GM12878 (cell line): ENCODE measurements around the gene ENTPD5. TPM values are rescaled to one million over a fixed set of nuclear protein-coding genes. Genes with fewer than 3 reads are reported as not detected.

Experiments used
- ATAC-seq: fragments of 200-7000 bp; cut with Tn5 transposase; 3 replicates; pipeline ENCODE4 v1.9.1; 2020; ENCODE audit warnings: mild to moderate bottlenecking, moderate library complexity
- BruUV-seq: library from RNA; stranded (reverse); fragments of 400-500 nt; replicated peaks from 2 replicates; lab custom pipeline; 2021; lab: Mats Ljungman, UMichigan
- CTCF ChIA-PET: fragments of 300-600 bp; sonication (Branson Sonifier 250); formaldehyde crosslinking; extraction: SDS; loops from one replicate; lab custom pipeline; 2021; ENCODE audit warnings: inconsistent platforms; lab: Yijun Ruan, JAX
- POLR2A ChIA-PET: fragments of 350-600 bp; formaldehyde crosslinking; extraction: SDS; loops from one replicate; lab custom pipeline; 2021; ENCODE audit warnings: inconsistent platforms; lab: Charles Lee
- RAD21 ChIA-PET: fragments of 300-600 bp; sonication (Branson Sonifier 250); formaldehyde crosslinking; loops from one replicate; lab custom pipeline; 2023; ENCODE audit warnings: antibody characterized with exemption; ENCODE audit not compliant: unreplicated experiment; lab: Charles Lee
- SMC1A ChIA-PET: fragments of 300-600 bp; sonication (Branson Sonifier 250); formaldehyde crosslinking; loops from one replicate; lab custom pipeline; 2023; ENCODE audit not compliant: unreplicated experiment, uncharacterized antibody; lab: Charles Lee
- DNase-seq: peaks from one replicate; pipeline ENCODE4 v3.0.0-alpha.2; 2011; ENCODE audit warnings: low read depth, low spot score
- FAIRE-seq: peaks from 3 replicates; lab custom pipeline; 2011; peaks lifted over from hg19 to GRCh38; lab: Jason Lieb, UNC
- H2AFZ ChIP-seq: 2 replicates; pipeline ENCODE4 v1.6.0; 2011; ENCODE audit warnings: low read depth, low read length, control low read depth; ENCODE audit not compliant: control insufficient read depth
- H3K27ac ChIP-seq: 2 replicates; pipeline ENCODE4 v1.5.1; 2011; ENCODE audit warnings: control low read depth; ENCODE audit not compliant: control insufficient read depth, insufficient read depth
- H3K27me3 ChIP-seq, 2 experiments: replicated peaks in 1 of 2; 2 replicates each; pipeline versions ENCODE4 v1.6.0 to v1.6.1; 2011; ENCODE audit warnings: low read length in 1 of 2; ENCODE audit not compliant: control insufficient read depth in 2 of 2, insufficient read depth in 2 of 2
- H3K36me3 ChIP-seq, 2 experiments: 2 replicates each; pipeline ENCODE4 v1.5.1; 2011; ENCODE audit warnings: low read length in 1 of 2; ENCODE audit not compliant: control insufficient read depth in 2 of 2, insufficient read depth in 2 of 2
- H3K4me1 ChIP-seq: 2 replicates; pipeline ENCODE4 v1.6.1; 2011; ENCODE audit warnings: mild to moderate bottlenecking, low read length, moderate library complexity, mixed read lengths; ENCODE audit not compliant: control insufficient read depth, insufficient read depth
- H3K4me2 ChIP-seq: 2 replicates; pipeline ENCODE4 v1.6.0; 2011; ENCODE audit warnings: control low read depth; ENCODE audit not compliant: control insufficient read depth, insufficient read depth
- H3K4me3 ChIP-seq: fragments of 200-600 bp; sonication (generic); 2 replicates; pipeline ENCODE4 v1.5.1; 2016
- H3K79me2 ChIP-seq: 2 replicates; pipeline ENCODE4 v1.6.0; 2011; ENCODE audit warnings: low read length; ENCODE audit not compliant: control insufficient read depth, insufficient read depth
- H3K9ac ChIP-seq: 2 replicates; pipeline ENCODE4 v1.8.0; 2011; ENCODE audit warnings: low read length, control low read depth, mixed read lengths; ENCODE audit not compliant: control insufficient read depth, insufficient read depth
- H3K9me3 ChIP-seq: replicated peaks from 3 replicates; pipeline ENCODE4 v1.5.1; 2011; ENCODE audit warnings: mild to moderate bottlenecking, low read length; ENCODE audit not compliant: control insufficient read depth, insufficient read depth
- H4K20me1 ChIP-seq: 2 replicates; pipeline ENCODE4 v1.6.0; 2011; ENCODE audit not compliant: control insufficient read depth, insufficient read depth
- CEBPB ChIP-seq, 2 experiments: fragments of 150-350 bp in 1 of 2; IDR thresholded peaks; 2 replicates each; pipeline ENCODE4 v1.6.1; 2012 to 2014; ENCODE audit warnings: low read depth in 2 of 2, low read length in 2 of 2, borderline replicate concordance in 1 of 2, inconsistent platforms in 1 of 2
- HDAC6 ChIP-seq: fragments of 200-600 bp; sonication (generic); IDR thresholded peaks from one replicate; pipeline ENCODE4 v1.8.0; 2017; ENCODE audit warnings: antibody characterized with exemption; ENCODE audit not compliant: unreplicated experiment
- IKZF2 ChIP-seq, 2 experiments: fragments of 450-650 bp; IDR thresholded peaks; 2 replicates each; pipeline ENCODE4 v1.6.1; 2017; ENCODE audit warnings: mild to moderate bottlenecking in 2 of 2, moderate library complexity in 2 of 2
- RFX5 ChIP-seq: IDR thresholded peaks from 2 replicates; pipeline ENCODE4 v1.6.1; 2011; ENCODE audit warnings: low read depth, low read length, improper control_type of control experiment
- STAT3 ChIP-seq: IDR thresholded peaks from 2 replicates; pipeline ENCODE4 v1.6.1; 2011; ENCODE audit warnings: low read depth, low read length, improper control_type of control experiment
- TBL1XR1 ChIP-seq: IDR thresholded peaks from 2 replicates; pipeline ENCODE4 v1.6.1; 2012; ENCODE audit warnings: low read depth, low read length, improper control_type of control experiment
- ZNF622 ChIP-seq: fragments of 450-650 bp; IDR thresholded peaks from 2 replicates; pipeline ENCODE4 v1.6.1; 2017; ENCODE audit warnings: mild to moderate bottlenecking, inconsistent platforms
- WGBS: methylation state at CpG from one replicate; pipeline ENCODE4 v1.1.6; 2016; ENCODE audit warnings: low lambda C conversion rate; ENCODE audit not compliant: insufficient replicate concordance, insufficient coverage; ENCODE audit errors: missing lambda C conversion rate; 5-methylcytosine and 5-hydroxymethylcytosine counted together
- in situ Hi-C: fragments of 300-500 bp; cut with MboI; formaldehyde crosslinking; loops from 9 replicates; pipeline ENCODE4 v1.14.3; 2018; ENCODE audit warnings: mixed read lengths
- intact Hi-C: fragments of 100-400 bp; cut with micrococcal nuclease; formaldehyde crosslinking; loops from one replicate; pipeline ENCODE4 v1.14.2; 2022; ENCODE audit not compliant: unreplicated experiment
- polyA plus RNA-seq, 11 experiments: library from polyadenylated mRNA; depleted of rRNA in 4 of 11; unstranded in 6 of 11; stranded (reverse) in 5 of 11; fragments of >200 nt; fragmentation: Nextera tagmentation in 4 of 11; fragmentation: Illumina TruSeq in 1 of 11; extraction: Ambion mirVana in 4 of 11; extraction: Trizol in 1 of 11; gene quantifications; 1 replicate in 1 of 11; 2 replicates in 10 of 11; pipeline versions ENCODE4 v1.2.1 to v1.2.3, GENCODE V29; 2011 to 2016; ENCODE audit warnings: inconsistent platforms in 2 of 11, missing spikeins in 2 of 11, low read depth in 1 of 11
- total RNA-seq, 4 experiments: library from RNA; depleted of rRNA in 3 of 4; stranded (reverse); fragments of >200 nt in 3 of 4; fragmentation: Illumina TruSeq in 1 of 4; extraction: Trizol in 1 of 4; gene quantifications; 2 replicates each; pipeline versions ENCODE4 v1.2.1 to v1.2.3, GENCODE V29; 2013 to 2021
- TF ChIP-seq, protein P1 (sequence below): fragments of 450-650 bp; IDR thresholded peaks from 2 replicates; pipeline ENCODE4 v1.6.1; 2017; ENCODE audit warnings: mild to moderate bottlenecking, moderate library complexity
- TF ChIP-seq, protein P2 (sequence below), 3 experiments: IDR thresholded peaks in 2 of 3; conservative IDR thresholded peaks in 1 of 3; 2 replicates each; pipeline ENCODE4 v1.5.1; 2011; ENCODE audit warnings: low read depth in 3 of 3, low read length in 3 of 3, mild to moderate bottlenecking in 3 of 3, control low read depth in 2 of 3, moderate library complexity in 2 of 3, inconsistent platforms in 1 of 3, mixed read lengths in 1 of 3; ENCODE audit not compliant: control insufficient read depth in 2 of 3, insufficient read depth in 1 of 3; ENCODE audit errors: extremely low read depth in 1 of 3
- TF ChIP-seq, protein P3 (sequence below): fragments of 450-650 bp; IDR thresholded peaks from 2 replicates; pipeline ENCODE4 v1.6.1; 2017; ENCODE audit warnings: antibody characterized with exemption, mild to moderate bottlenecking, moderate library complexity
- TF ChIP-seq, protein P4 (sequence below): fragments of 450-650 bp; formaldehyde crosslinking; IDR thresholded peaks from 2 replicates; pipeline ENCODE4 v1.5.0; 2022; ENCODE audit warnings: mild to moderate bottlenecking, missing genetic modification characterization

Gene ENTPD5
- total and polyA plus RNA-seq, 10 of the 15 experiments (the other 5 are each of a cell fraction or from before 2014, with no cell fraction given), result 2.4 to 9.9 (median 7.6) TPM

DNA sequence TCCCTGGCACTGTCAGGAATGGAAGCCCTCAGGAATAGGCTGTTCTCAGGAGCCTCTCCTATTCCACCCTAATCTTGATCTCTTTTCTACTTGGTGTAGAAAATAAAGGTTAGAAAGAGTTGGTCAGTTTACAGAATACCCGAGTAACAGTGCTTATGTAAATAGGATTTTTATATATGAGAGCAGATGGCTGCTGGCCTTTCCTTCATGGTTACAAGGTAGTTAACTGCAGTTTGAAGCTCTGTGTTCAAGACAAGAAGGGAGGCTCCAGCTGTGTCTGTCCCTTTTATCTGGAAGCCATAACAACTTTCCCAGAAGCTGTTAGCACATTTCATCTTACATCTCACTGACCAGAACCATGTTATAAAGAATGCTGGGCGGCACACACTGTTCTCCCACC, 23.2 kb upstream of the ENTPD5 start:
- Histone ChIP-seq H3K9me3 (no peaks in the 10 kb centered on the region), H4K20me1 (no peaks in the 10 kb centered on the region), H3K27ac (no peak overlapping the region), H3K79me2 (no peaks in the 10 kb centered on the region), H3K36me3 (no peaks in the 10 kb centered on the region), H3K4me3 (no peak overlapping the region), H3K9ac (no peak overlapping the region), H3K4me2 (no peak overlapping the region), H3K4me1 (no peaks in the 10 kb centered on the region), H3K27me3 (no peaks in the 10 kb centered on the region), H2AFZ (no peak overlapping the region)
- in situ Hi-C loops (loop anchor here (25.0 kb wide), 1 partner anchor 305 kb away; no protein-coding TSS in a partner anchor), intact Hi-C loops (no loop called here)
- POLR2A ChIA-PET, result no interaction called here
- WGBS, result 36% methylated on average over 2 of the region's 2 CpGs
- RAD21 ChIA-PET, result no interaction called here
- no peak for FAIRE-seq
- TF ChIP-seq RFX5 (no peak), CEBPB (IDR thresholded peaks at IDR 0.05; ENCODE audit: borderline replicate concordance in 1 of 2, low read depth in 2 of 2, low read length in 2 of 2) (no peak), TBL1XR1 (no peak), STAT3 (no peak), HDAC6 (no peak), ZNF622 (no peak), IKZF2 (IDR thresholded peaks at IDR 0.05) (no peak)
- TF ChIP-seq, protein P1, sequence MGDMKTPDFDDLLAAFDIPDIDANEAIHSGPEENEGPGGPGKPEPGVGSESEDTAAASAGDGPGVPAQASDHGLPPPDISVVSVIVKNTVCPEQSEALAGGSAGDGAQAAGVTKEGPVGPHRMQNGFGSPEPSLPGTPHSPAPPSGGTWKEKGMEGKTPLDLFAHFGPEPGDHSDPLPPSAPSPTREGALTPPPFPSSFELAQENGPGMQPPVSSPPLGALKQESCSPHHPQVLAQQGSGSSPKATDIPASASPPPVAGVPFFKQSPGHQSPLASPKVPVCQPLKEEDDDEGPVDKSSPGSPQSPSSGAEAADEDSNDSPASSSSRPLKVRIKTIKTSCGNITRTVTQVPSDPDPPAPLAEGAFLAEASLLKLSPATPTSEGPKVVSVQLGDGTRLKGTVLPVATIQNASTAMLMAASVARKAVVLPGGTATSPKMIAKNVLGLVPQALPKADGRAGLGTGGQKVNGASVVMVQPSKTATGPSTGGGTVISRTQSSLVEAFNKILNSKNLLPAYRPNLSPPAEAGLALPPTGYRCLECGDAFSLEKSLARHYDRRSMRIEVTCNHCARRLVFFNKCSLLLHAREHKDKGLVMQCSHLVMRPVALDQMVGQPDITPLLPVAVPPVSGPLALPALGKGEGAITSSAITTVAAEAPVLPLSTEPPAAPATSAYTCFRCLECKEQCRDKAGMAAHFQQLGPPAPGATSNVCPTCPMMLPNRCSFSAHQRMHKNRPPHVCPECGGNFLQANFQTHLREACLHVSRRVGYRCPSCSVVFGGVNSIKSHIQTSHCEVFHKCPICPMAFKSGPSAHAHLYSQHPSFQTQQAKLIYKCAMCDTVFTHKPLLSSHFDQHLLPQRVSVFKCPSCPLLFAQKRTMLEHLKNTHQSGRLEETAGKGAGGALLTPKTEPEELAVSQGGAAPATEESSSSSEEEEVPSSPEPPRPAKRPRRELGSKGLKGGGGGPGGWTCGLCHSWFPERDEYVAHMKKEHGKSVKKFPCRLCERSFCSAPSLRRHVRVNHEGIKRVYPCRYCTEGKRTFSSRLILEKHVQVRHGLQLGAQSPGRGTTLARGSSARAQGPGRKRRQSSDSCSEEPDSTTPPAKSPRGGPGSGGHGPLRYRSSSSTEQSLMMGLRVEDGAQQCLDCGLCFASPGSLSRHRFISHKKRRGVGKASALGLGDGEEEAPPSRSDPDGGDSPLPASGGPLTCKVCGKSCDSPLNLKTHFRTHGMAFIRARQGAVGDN, result no peak
- TF ChIP-seq, protein P2, sequence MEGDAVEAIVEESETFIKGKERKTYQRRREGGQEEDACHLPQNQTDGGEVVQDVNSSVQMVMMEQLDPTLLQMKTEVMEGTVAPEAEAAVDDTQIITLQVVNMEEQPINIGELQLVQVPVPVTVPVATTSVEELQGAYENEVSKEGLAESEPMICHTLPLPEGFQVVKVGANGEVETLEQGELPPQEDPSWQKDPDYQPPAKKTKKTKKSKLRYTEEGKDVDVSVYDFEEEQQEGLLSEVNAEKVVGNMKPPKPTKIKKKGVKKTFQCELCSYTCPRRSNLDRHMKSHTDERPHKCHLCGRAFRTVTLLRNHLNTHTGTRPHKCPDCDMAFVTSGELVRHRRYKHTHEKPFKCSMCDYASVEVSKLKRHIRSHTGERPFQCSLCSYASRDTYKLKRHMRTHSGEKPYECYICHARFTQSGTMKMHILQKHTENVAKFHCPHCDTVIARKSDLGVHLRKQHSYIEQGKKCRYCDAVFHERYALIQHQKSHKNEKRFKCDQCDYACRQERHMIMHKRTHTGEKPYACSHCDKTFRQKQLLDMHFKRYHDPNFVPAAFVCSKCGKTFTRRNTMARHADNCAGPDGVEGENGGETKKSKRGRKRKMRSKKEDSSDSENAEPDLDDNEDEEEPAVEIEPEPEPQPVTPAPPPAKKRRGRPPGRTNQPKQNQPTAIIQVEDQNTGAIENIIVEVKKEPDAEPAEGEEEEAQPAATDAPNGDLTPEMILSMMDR (IDR thresholded peaks at IDR 0.05 in 2 of 3, conservative IDR thresholded peaks at IDR 0.05 in 1 of 3; ENCODE audit: control insufficient read depth in 2 of 3, extremely low read depth in 1 of 3, insufficient read depth in 1 of 3, low read depth in 3 of 3, low read length in 3 of 3), result no peak
- TF ChIP-seq, protein P3, sequence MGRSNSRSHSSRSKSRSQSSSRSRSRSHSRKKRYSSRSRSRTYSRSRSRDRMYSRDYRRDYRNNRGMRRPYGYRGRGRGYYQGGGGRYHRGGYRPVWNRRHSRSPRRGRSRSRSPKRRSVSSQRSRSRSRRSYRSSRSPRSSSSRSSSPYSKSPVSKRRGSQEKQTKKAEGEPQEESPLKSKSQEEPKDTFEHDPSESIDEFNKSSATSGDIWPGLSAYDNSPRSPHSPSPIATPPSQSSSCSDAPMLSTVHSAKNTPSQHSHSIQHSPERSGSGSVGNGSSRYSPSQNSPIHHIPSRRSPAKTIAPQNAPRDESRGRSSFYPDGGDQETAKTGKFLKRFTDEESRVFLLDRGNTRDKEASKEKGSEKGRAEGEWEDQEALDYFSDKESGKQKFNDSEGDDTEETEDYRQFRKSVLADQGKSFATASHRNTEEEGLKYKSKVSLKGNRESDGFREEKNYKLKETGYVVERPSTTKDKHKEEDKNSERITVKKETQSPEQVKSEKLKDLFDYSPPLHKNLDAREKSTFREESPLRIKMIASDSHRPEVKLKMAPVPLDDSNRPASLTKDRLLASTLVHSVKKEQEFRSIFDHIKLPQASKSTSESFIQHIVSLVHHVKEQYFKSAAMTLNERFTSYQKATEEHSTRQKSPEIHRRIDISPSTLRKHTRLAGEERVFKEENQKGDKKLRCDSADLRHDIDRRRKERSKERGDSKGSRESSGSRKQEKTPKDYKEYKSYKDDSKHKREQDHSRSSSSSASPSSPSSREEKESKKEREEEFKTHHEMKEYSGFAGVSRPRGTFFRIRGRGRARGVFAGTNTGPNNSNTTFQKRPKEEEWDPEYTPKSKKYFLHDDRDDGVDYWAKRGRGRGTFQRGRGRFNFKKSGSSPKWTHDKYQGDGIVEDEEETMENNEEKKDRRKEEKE, result no peak
- TF ChIP-seq, protein P4, sequence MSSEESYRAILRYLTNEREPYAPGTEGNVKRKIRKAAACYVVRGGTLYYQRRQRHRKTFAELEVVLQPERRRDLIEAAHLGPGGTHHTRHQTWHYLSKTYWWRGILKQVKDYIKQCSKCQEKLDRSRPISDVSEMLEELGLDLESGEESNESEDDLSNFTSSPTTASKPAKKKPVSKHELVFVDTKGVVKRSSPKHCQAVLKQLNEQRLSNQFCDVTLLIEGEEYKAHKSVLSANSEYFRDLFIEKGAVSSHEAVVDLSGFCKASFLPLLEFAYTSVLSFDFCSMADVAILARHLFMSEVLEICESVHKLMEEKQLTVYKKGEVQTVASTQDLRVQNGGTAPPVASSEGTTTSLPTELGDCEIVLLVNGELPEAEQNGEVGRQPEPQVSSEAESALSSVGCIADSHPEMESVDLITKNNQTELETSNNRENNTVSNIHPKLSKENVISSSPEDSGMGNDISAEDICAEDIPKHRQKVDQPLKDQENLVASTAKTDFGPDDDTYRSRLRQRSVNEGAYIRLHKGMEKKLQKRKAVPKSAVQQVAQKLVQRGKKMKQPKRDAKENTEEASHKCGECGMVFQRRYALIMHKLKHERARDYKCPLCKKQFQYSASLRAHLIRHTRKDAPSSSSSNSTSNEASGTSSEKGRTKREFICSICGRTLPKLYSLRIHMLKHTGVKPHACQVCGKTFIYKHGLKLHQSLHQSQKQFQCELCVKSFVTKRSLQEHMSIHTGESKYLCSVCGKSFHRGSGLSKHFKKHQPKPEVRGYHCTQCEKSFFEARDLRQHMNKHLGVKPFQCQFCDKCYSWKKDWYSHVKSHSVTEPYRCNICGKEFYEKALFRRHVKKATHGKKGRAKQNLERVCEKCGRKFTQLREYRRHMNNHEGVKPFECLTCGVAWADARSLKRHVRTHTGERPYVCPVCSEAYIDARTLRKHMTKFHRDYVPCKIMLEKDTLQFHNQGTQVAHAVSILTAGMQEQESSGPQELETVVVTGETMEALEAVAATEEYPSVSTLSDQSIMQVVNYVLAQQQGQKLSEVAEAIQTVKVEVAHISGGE (CRISPR knock-in tag), result no peak
- no peak for ATAC-seq
- BruUV-seq, result no TSS peak
- SMC1A ChIA-PET, result no interaction called here
- no peak for DNase-seq
- CTCF ChIA-PET, result no interaction called here
